HEK293 (cell line): ENCODE data around the gene LDLRAD2.

Experiments
- CTCF ChIA-PET: fragments of 350-600 bp; formaldehyde crosslinking; extraction: SDS; loops from one replicate; lab custom pipeline; 2021; ENCODE audit warnings: antibody characterized with exemption; lab: Yijun Ruan, JAX
- POLR2A ChIA-PET: fragments of 300-600 bp; formaldehyde crosslinking; extraction: SDS; loops from one replicate; lab custom pipeline; 2020; ENCODE audit warnings: antibody characterized with exemption, inconsistent platforms; lab: Yijun Ruan, JAX
- H3K27ac ChIP-seq: fragments of 200-500 bp; sonication (Bioruptor generic); 2 replicates; pipeline ENCODE4 v1.5.1; 2014; ENCODE audit warnings: low read depth, low read length, control low read depth, inconsistent platforms; ENCODE audit errors: extremely low read depth
- H3K36me3 ChIP-seq, 2 experiments: fragments of 200-500 bp in 1 of 2; sonication (Bioruptor generic) in 1 of 2; 1 replicate in 1 of 2; 2 replicates in 1 of 2; pipeline ENCODE4 v1.5.1; 2014 to 2017; ENCODE audit warnings: inconsistent platforms in 2 of 2, low read length in 2 of 2; ENCODE audit not compliant: control insufficient read depth in 2 of 2, insufficient read depth in 1 of 2
- H3K4me1 ChIP-seq: fragments of 200-500 bp; sonication (Bioruptor generic); 2 replicates; pipeline ENCODE4 v1.5.1; 2014; ENCODE audit warnings: mild to moderate bottlenecking, low read length, inconsistent platforms; ENCODE audit not compliant: control insufficient read depth, insufficient read depth
- H3K4me3 ChIP-seq: 2 replicates; pipeline ENCODE4 v1.5.1; 2011; ENCODE audit warnings: low read depth, mild to moderate bottlenecking, control low read depth, low read length, moderate library complexity
- H3K9me3 ChIP-seq: fragments of 200-500 bp; sonication (Bioruptor generic); 2 replicates; pipeline ENCODE4 v1.5.1; 2014; ENCODE audit warnings: low read depth, low read length, inconsistent platforms; ENCODE audit not compliant: control insufficient read depth, insufficient read depth
- CTCF ChIP-seq: fragments of 450-650 bp; formaldehyde crosslinking; IDR thresholded peaks from 2 replicates; pipeline ENCODE4 v1.5.1; 2016; ENCODE audit warnings: missing biosample characterization, missing genetic modification characterization
- MEIS1 ChIP-seq: sonication (generic); formaldehyde crosslinking; IDR thresholded peaks from 2 replicates; pipeline ENCODE4 v1.8.1; 2022; ENCODE audit warnings: missing genetic modification reagents, mild to moderate bottlenecking, borderline replicate concordance
- PRDM2 ChIP-seq: fragments of 450-650 bp; formaldehyde crosslinking; IDR thresholded peaks from 2 replicates; pipeline ENCODE4 v1.5.1; 2016; ENCODE audit warnings: missing biosample characterization, missing genetic modification characterization, borderline replicate concordance
- SCRT1 ChIP-seq: fragments of 450-650 bp; formaldehyde crosslinking; IDR thresholded peaks from 2 replicates; pipeline ENCODE4 v1.5.1; 2016; ENCODE audit warnings: missing biosample characterization, missing genetic modification characterization, borderline replicate concordance
- ZBTB10 ChIP-seq: fragments of 450-650 bp; formaldehyde crosslinking; IDR thresholded peaks from 2 replicates; pipeline ENCODE4 v1.5.1; 2016; ENCODE audit warnings: missing biosample characterization, missing genetic modification characterization
- ZBTB6 ChIP-seq: fragments of 450-650 bp; formaldehyde crosslinking; IDR thresholded peaks from 2 replicates; pipeline ENCODE4 v1.5.1; 2017; ENCODE audit warnings: missing biosample characterization, missing genetic modification characterization
- ZFP37 ChIP-seq: fragments of 450-650 bp; formaldehyde crosslinking; IDR thresholded peaks from 2 replicates; pipeline ENCODE4 v1.5.1; 2016; ENCODE audit warnings: missing biosample characterization, missing genetic modification characterization
- ZIC2 ChIP-seq: fragments of 450-650 bp; formaldehyde crosslinking; IDR thresholded peaks from 2 replicates; pipeline ENCODE4 v1.5.1; 2016; ENCODE audit warnings: missing biosample characterization, missing genetic modification characterization
- ZNF174 ChIP-seq: fragments of 450-650 bp; formaldehyde crosslinking; IDR thresholded peaks from 2 replicates; pipeline ENCODE4 v1.5.0; 2017; ENCODE audit warnings: missing biosample characterization, mild to moderate bottlenecking, missing genetic modification characterization
- ZNF214 ChIP-seq: fragments of 450-650 bp; formaldehyde crosslinking; IDR thresholded peaks from 2 replicates; pipeline ENCODE4 v1.5.1; 2017; ENCODE audit warnings: missing biosample characterization, mild to moderate bottlenecking, missing genetic modification characterization, borderline replicate concordance
- ZNF335 ChIP-seq: fragments of 450-650 bp; formaldehyde crosslinking; conservative IDR thresholded peaks from 2 replicates; pipeline ENCODE4 v1.5.1; 2016; ENCODE audit warnings: missing biosample characterization, missing genetic modification characterization
- ZNF48 ChIP-seq: fragments of 450-650 bp; formaldehyde crosslinking; IDR thresholded peaks from 2 replicates; pipeline ENCODE4 v1.5.1; 2016; ENCODE audit warnings: missing biosample characterization, missing genetic modification characterization
- ZNF529 ChIP-seq: fragments of 450-650 bp; formaldehyde crosslinking; IDR thresholded peaks from 2 replicates; pipeline ENCODE4 v1.5.1; 2017; ENCODE audit warnings: missing genetic modification characterization, missing biosample characterization; ENCODE audit not compliant: insufficient replicate concordance
- ZNF549 ChIP-seq: fragments of 450-650 bp; IDR thresholded peaks from 2 replicates; pipeline ENCODE4 v1.5.1; 2018; ENCODE audit warnings: missing biosample characterization, missing genetic modification characterization, mild to moderate bottlenecking, inconsistent platforms, moderate library complexity
- ZNF600 ChIP-seq: fragments of 450-650 bp; formaldehyde crosslinking; IDR thresholded peaks from 2 replicates; pipeline ENCODE4 v1.5.1; 2016; ENCODE audit warnings: missing biosample characterization, missing genetic modification characterization
- ZNF621 ChIP-seq: fragments of 450-650 bp; formaldehyde crosslinking; IDR thresholded peaks from 2 replicates; pipeline ENCODE4 v1.5.1; 2017; ENCODE audit warnings: missing biosample characterization, missing genetic modification characterization
- ZNF639 ChIP-seq: fragments of 450-650 bp; formaldehyde crosslinking; IDR thresholded peaks from 2 replicates; pipeline ENCODE4 v1.5.1; 2016; ENCODE audit warnings: missing biosample characterization, missing genetic modification characterization
- ZNF658 ChIP-seq: fragments of 450-650 bp; formaldehyde crosslinking; IDR thresholded peaks from 2 replicates; pipeline ENCODE4; 2016; ENCODE audit warnings: missing biosample characterization, missing genetic modification characterization
- ZNF768 ChIP-seq: fragments of 450-650 bp; formaldehyde crosslinking; IDR thresholded peaks from 2 replicates; pipeline ENCODE4 v1.5.1; 2018; ENCODE audit warnings: missing biosample characterization, mild to moderate bottlenecking, missing genetic modification characterization
- ZNF843 ChIP-seq: fragments of 450-650 bp; formaldehyde crosslinking; IDR thresholded peaks from 2 replicates; pipeline ENCODE4 v1.5.1; 2016; ENCODE audit warnings: missing biosample characterization, missing genetic modification characterization
- ZSCAN18 ChIP-seq: fragments of 450-650 bp; formaldehyde crosslinking; IDR thresholded peaks from 2 replicates; pipeline ENCODE4 v1.5.1; 2016; ENCODE audit warnings: missing biosample characterization, missing genetic modification characterization
- ZSCAN23 ChIP-seq: fragments of 450-650 bp; formaldehyde crosslinking; IDR thresholded peaks from 2 replicates; pipeline ENCODE4 v1.5.1; 2016; ENCODE audit warnings: missing biosample characterization, missing genetic modification characterization

The LDLRAD2 gene

GRCh38 chr1:21782868-21783678 is 29.0 kb upstream of the LDLRAD2 start, which contains the start of gene USP48:
Gene USP48 (minus strand): TSS chr1:21783149. CDS start chr1:21782957, 192 bp downstream.
- Histone ChIP-seq H3K27ac (peak within 1 kb of the TSS; percentile 91), H3K36me3 (no peaks in the 10 kb centered on the region), H3K9me3 (no peaks in the 10 kb centered on the region), H3K4me1 (no peaks in the 10 kb centered on the region), H3K4me3 (peak within 1 kb of the TSS; percentile 97)
- CTCF ChIA-PET, result interaction anchor here (0.6 to 1.3 kb wide), 5 partner anchors 31 to 585 kb away, joined by 3 to 4 read pairs (median 3); no protein-coding TSS in a partner anchor
- POLR2A ChIA-PET, result interaction anchor here (0.6 to 1.5 kb wide), 8 partner anchors 12 to 685 kb away, joined by 3 to 7 read pairs (median 4); partner anchors contain the start of gene RAP1GAP
- TF ChIP-seq ZSCAN18 (tag by site-specific recombination), result no peak
- TF ChIP-seq ZBTB10 (tag by site-specific recombination), result peak; percentile 99
- TF ChIP-seq ZNF529 (tag by site-specific recombination), result no peak
- TF ChIP-seq ZNF549 (tag by site-specific recombination), result no peak
- peak; percentile 98 for TF ChIP-seq ZNF335 (tag by site-specific recombination)
- TF ChIP-seq ZNF48 (tag by site-specific recombination), result no peak
- peak; percentile 77 for TF ChIP-seq ZSCAN23 (tag by site-specific recombination)
- peak; percentile 79 for TF ChIP-seq ZNF639 (tag by site-specific recombination)
- 0 out of 2 replicates have a peak, but pooled peaks have one; percentile 3 for TF ChIP-seq ZIC2
- no peak for TF ChIP-seq MEIS1 (CRISPR knock-in tag)
- no peak for TF ChIP-seq ZNF214 (tag by site-specific recombination)
- peak; percentile 70 for TF ChIP-seq ZNF843 (tag by site-specific recombination)
- peak; percentile 78; the same call in 1 of the 2 replicates for TF ChIP-seq ZFP37 (tag by site-specific recombination)
- TF ChIP-seq CTCF (tag by site-specific recombination), result no peak; the same call in 1 of the 2 replicates
- peak; percentile 4; the same call in 1 of the 2 replicates for TF ChIP-seq ZNF600 (tag by site-specific recombination)
- no peak for TF ChIP-seq ZBTB6 (tag by site-specific recombination)
- no peak for TF ChIP-seq ZNF621 (tag by site-specific recombination)
- no peak for TF ChIP-seq ZNF658
- no peak for TF ChIP-seq ZNF174 (tag by site-specific recombination)
- no peak for TF ChIP-seq PRDM2 (tag by site-specific recombination)
- no peak for TF ChIP-seq ZNF768 (tag by site-specific recombination)
- no peak for TF ChIP-seq SCRT1 (tag by site-specific recombination)
